Left colon (tissue), 2 donors: Measurements from ENCODE around the gene ITGB8. TPM values are rescaled to one million over a fixed set of nuclear protein-coding genes. Genes with fewer than 3 reads are reported as not detected.
"Not testable (repeated sequence)": the region's sequence is repeated elsewhere in the genome, so short reads cannot be mapped to it uniquely, and the experiment has no call there.

ENCODE experiments used
- ATAC-seq: fragments of 200-7000 bp; cut with Tn5 transposase; one replicate; pipeline ENCODE4 v1.9.1; 2020; ENCODE audit warnings: mild to moderate bottlenecking, moderate library complexity
- DNase-seq, 2 donors: peaks; one replicate each; pipeline ENCODE4 v3.0.0-alpha.2; 2020
- intact Hi-C, 2 donors: fragments of 100-400 bp; cut with DNase I in 1 of 2; cut with micrococcal nuclease in 1 of 2; formaldehyde crosslinking; loops; one replicate each; pipeline versions ENCODE4 v1.11.2 to v1.14.0; 2022; cut with DNase I, micrococcal nuclease
- total RNA-seq, 2 donors: library from RNA; stranded (reverse); fragmentation: NEBNext Ultra II Directional; extraction: Animal tissue kit (Norgen Biotek cat#: 25700); gene quantifications; one replicate each; pipeline ENCODE4 v1.2.1, GENCODE V29; 2021
- donor health status: DM: no; HTN: no; CAD: no.
- donor health status: DM: yes; HTN: yes; CAD: no.

The ITGB8 gene
- total RNA-seq, 2 donors from 2014 or later, result 8.8 to 8.9 TPM

DNA sequence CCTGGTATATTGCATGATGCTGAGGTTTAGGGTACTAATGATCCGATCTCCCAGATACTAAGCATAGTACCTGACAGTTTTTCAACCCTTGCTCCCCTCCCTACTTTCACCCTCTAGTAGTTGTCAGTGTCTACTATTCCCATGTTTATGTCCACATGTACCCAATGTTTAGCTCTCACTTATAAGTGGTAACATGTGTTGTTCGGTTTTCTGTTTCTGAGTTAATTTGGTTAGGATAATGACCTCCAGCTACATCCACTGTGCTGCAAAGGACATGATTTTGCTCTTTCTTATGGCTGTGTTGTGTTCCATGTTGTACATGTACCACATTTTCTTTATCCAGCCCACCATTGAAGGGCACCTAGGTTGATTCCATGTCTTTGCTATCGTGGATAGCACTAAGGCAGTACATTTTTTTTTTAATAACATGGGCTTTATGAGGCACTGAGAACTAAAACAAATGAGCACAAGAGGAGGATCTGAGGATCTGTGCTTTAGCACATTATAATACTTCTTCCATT is 28.1 kb downstream of the ITGB8 start:
- ATAC-seq, result no peak
- DNase-seq, result no peak
- intact Hi-C loops, result no loop called here

DNA sequence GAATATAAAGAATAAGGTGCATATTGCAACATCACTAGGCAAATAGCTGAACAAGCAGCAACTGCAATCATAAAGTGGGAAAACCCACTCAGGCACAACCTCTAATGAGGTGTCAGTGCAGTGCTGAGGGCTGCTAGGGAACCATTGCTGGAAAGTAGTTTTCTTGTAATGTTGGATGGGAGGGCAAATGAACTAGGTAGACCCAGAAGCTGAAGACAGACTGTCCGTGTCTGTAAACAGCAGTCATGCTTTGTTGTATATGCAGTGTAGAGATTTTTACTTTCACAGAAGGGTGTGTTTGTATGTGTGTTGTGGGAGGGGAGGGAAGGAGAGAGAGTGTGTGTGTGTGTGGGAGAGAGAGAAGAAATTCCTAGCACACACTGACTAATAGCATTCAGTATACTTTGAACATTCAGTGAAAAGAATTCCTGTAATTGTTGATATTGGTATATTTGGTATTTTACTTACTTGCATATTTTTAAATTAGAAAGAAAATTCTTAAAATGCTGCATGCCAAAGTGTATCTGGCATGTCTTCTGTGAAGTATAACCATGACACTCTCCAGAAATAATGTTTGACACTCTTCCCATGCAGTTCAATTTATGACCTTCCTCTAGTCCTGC is 28.8 kb downstream of the ITGB8 start:
- intact Hi-C loops, result no loop called here
- DNase-seq (no peak), ATAC-seq (no peak)

DNA sequence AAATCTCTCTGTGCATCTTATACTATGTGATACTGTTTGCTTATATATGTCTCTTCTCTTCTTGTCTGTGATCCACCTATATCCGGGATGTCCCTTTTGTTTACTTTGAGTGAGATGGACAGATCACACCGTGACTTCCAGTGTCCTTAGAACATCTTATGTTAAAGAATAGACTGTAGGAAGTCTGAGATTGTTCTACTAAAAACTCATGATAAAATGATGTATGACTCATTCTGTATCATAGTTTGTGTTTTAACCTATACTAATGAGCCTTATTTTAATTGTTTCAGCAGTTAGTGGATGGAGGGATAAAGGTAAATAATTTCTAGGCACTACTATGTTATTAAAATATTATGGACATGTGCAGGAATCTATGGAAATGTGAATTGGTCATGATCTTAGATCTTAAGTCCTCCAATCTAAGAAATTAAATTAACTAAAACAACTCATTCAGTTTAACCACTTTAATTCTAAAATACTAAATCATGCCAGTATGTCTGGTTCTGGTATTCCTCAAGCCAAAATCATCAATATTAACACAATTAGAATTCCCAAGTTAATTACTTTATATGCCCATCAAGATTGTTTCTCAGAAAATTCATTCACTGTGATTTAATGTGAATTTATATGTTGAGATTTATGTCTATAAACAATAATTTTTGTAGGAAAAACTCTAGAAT is 32.0 kb downstream of the ITGB8 start:
- intact Hi-C loops, result no loop called here
- ATAC-seq, result no peak
- no peak for DNase-seq

DNA sequence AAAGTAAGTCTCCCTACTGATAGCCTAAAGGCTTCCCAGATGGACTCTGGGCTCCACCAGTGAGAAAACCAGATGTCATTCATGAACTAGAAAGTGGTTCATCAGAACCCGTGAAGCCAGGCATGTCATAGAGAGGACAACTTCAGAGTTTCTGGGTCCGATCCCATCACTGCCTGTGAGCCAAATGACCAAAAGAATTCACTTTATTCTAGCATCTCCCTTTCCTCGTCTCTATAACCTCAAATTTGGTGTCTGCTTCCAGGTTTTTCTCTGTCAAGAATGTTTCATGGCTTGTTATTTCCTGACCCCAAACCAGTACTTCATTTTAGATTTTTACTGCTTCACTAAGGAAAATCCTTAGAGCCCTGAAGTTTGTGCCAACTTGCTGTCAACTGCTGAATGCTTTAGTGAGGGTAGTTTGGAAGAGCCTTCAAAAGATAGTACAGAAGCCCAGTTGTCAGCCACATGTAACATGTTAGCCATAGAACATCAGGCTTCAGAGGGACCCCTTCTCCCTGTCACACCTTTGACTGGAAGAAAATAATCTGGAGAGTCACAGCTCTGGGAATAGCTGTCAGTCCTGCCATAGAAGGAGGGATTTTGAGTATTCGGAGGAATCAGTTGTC is 34.0 kb downstream of the ITGB8 start:
- DNase-seq (no peak), ATAC-seq (no peak)
- intact Hi-C loops, result no loop called here

DNA sequence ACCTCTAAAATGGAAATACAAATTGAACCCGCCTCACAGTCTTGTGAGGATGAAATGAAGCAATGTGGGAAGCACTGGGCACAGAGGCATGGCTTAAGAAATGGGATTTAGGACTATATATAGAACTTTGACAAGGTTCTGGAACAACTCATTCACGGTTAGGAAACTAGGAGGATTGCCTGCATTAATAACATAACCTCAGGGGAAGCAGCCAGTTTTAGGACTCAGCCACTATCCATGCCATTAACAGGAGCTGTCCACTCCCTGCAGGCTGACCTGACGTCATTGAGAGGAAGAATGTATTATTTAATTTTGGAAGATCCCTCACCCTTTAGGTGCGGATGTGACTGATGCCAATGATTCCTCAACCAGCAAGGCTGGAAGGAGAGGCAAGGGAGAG is 34.8 kb downstream of the ITGB8 start:
- DNase-seq (no peak), ATAC-seq (no peak)
- intact Hi-C loops, result no loop called here

DNA sequence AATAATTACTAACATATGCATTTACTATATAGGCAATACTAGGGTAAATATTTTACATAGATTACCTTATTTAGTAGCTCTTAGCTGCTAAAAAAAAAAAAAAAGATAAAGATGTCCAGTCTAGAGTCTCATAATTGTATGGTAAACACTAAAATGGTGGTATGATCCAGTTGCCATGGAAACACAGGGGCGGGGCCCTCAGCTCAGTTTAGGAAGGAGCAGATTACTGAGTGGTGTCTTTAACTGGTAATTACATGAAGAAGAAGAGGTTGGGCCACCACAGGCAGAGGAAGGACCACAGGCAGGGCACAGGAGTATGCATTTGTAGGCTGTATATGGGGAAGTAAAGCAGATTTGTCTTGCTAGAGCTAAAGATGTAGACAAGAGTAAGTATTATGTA is 43.7 kb downstream of the ITGB8 start:
- intact Hi-C loops, result no loop called here
- DNase-seq (peak in 1 of 2 donors; percentile 11), ATAC-seq (no peak)

DNA sequence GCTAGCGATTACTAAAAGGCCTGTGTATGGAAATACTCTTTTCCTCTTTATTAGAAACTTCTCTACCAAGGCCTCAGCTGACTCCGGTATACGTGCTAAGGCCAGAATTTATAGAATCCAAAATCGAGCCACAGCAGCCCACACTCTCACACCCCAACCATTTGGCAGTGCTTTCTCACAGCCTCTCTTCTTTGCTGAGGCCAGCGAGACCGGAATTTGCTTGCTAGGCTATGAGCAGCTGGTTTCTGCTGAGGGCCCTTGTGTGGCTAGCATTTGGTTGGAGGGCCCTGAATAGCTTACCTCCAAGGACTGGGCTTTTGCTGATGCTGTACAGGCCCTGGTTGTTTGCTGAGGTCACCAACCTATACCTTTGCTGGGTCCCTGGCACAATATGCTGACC is 46.1 kb downstream of the ITGB8 start:
- intact Hi-C loops, result no loop called here
- ATAC-seq (no peak), DNase-seq (no peak)

DNA sequence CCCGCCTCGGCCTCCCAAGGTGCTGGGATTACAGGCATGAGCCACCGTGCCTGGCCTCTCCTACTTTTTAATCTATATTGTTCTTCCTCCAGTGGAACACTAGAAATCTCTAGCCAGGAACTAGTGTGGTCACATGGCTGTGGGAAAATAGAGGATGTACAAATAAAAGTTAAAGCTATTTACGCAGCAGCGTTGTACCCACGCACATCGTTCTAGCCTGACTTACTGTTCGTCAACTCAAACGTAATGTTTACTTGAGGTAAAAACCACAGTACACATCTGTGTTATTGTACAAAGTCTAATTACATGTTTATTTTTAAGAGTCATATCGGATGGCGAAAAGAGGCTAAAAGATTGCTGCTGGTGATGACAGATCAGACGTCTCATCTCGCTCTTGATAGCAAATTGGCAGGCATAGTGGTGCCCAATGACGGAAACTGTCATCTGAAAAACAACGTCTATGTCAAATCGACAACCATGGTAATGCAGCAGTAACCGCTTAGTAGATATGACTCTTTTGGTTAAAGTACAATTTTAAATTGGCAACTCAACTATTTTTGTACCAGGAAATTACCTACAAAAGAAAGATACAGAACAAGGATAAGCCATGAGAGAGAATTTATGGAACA is 50.8 kb downstream of the ITGB8 start:
- intact Hi-C loops, result no loop called here
- DNase-seq (no peak), ATAC-seq (no peak)

DNA sequence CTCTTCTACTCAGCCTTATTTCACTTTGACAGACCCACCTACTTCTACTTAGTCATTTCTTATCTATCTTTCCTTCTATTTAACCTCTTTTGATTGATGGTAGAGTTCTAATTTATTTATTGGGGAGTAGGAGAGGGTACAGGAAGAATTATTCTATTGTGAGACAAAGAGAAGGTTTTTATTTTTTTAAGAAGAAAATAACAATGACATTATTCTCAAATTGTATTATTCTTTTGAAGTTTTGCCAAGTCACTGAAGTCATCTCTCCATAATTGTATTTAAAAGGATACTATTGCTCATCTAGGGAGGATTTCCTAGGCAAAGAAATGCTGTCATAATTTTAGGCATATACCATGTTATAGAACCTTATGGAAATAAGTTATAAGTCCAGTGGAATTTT is 52.7 kb downstream of the ITGB8 start:
- DNase-seq (no peak), ATAC-seq (no peak)
- intact Hi-C loops, result no loop called here

DNA sequence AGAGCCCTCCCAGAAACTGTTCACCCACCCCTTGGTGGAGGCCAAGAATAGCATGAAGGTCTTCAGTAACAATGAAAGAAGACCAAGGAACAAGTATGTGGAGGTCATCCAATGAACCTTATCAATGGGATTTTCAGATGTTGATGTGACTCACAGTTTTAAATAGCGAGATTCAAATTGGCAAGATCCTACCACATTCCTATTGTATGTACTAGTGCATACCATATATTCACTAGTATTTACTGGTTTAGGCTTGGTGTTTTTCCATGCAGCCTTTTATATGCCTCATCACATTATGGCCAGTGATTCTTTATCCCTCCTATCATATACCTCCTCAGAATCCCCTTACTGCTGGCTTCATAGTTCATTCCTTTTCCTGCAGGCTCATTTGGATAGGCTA is 54.4 kb downstream of the ITGB8 start:
- ATAC-seq (no peak), DNase-seq (no peak)
- intact Hi-C loops, result no loop called here

DNA sequence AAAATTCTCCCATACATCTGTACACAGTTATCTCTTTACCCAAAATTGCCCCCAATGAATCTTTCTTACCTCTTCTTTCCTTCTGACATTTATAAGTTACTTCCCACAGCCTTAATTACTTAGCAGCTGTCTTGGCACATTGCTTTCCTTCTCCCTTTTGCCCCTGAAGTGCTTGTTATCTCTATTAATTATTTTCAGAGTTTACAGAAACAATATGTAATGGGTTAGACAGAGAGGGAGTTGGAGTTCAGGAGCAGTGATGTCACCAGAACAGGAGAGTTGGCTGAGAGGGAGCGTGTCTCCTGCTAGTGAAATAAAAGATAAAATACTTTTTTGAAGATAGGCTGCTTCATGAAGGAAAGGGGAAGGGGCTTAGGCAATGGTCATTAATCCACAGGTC is 57.4 kb downstream of the ITGB8 start:
- intact Hi-C loops, result no loop called here
- DNase-seq (no peak), ATAC-seq (no peak)

DNA sequence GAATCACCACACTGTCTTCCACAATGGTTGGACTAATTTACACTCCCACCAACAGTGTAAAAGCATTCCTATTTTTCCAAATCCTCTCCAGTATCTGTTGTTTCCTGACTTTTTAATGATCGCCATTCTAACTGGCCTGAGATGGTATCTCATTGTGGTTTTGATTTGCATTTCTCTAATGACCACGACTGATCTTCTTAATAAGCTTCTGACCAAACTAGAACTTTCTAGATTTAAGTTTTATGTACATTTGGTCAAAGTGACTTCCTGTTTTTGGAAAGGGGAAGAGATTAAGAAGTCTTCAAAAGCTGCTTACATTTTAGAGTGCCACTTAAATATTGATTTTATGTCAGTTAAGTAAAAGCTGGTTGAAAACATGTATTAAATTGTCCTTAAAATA is 58.5 kb downstream of the ITGB8 start:
- ATAC-seq, intact Hi-C loops, DNase-seq: not testable (repeated sequence)

DNA sequence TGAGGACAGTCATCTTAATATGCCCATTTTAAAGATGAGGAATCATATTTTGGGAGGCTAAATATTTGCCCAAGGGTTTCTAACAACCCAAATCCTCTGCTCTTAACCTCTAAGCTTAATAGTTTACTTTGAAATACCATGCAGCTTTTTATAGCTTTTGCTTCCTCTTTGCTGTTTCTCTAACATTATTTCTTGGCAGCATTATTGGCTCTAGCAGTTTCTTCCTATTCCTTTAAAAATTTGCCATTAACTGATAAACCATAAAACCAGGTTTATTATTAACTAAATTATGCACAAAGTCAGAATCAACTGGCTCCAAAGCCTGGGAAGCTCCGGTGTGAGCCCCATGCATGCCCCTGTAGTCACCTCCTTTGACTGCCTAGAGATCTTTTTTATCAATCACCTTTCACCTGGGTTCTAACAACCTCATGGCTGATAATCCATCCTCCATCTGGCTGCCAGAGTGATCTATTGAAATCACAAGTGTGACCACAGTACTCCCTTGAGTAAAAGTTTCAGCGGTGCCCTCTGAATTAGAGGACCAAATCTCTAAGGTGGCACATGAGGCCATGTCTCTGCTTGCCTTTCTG is 62.4 kb downstream of the ITGB8 start:
- DNase-seq, result no peak
- intact Hi-C loops, result no loop called here
- peak; percentile 77 for ATAC-seq

DNA sequence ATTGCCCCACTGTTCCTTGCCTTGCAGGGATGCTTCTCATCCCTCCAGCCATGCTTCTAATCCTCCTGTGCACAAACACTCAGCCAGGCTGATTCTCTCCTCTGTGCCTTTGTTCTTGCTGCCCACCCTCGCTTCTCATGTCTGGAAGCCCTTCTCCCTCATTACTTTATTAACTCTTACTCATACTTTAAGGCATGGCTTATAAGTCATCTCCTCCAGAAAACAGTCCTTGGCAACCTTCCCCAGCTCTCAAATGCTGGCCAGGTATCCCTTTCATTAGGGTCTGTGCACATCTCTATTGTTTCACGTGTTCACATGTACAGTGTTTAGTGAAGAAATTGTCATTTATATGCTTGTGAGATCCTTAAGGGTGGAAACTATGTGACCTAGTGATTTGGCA is 62.9 kb downstream of the ITGB8 start:
- DNase-seq (no peak), ATAC-seq (no peak)
- intact Hi-C loops, result no loop called here

DNA sequence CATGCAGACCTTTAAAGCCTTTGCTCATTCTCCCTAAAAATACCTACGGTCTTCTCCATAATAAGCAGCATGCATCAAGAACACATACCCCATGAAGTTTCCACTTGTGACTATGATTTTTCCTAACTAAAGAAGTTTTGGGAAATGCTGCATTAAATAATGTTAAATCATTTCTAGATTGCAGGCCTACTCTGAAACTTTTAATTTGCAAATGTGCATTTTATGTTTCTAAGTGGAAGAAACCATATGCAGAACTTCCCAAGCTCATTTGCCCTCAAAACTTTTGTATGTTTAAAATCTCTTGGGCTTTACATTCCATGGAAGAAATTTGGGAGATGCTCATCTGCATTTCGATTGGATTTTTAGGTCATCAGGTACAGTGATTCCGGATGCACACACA is 63.6 kb downstream of the ITGB8 start:
- DNase-seq, result no peak
- no peak for ATAC-seq
- intact Hi-C loops, result no loop called here

DNA sequence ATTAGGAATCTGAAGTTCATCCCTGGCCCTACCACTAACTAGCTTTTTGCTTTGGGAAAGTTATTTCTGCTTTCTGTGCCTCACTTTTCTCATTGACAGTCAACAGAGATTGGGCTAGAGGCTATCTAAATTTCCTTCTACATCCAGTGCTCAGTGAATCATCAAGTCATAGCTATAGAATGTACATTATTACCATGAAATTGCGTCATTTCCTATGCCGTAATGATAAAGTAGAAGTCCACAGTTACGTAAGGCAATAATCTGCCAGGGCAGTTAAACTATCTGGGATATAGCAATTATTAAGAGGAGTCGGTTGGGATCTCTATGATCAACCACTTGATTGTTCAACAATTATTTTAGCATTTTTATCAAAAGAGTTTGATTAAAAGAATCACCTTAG is 64.4 kb downstream of the ITGB8 start:
- no peak for DNase-seq
- no peak for ATAC-seq
- intact Hi-C loops, result no loop called here

DNA sequence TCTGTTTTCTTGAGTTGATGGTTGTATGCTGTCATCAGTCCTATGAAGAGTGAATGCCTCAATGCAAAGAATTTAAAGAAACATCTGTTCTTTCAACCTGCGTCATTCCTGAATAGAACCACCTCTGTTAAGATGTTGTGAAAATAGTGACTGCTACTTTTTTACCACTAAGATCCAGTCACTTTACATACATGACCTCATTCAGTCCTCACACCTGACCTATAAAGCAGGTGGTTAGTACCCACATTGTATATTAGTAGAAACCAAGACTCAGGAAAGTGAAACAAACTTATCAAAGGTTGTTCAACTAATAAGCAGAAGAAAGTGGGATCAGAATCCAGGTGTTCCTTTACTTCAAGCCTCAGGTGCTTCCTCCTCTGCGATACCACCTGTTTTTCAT is 64.8 kb downstream of the ITGB8 start:
- ATAC-seq (peak; percentile 60), DNase-seq (no peak)
- intact Hi-C loops, result no loop called here

DNA sequence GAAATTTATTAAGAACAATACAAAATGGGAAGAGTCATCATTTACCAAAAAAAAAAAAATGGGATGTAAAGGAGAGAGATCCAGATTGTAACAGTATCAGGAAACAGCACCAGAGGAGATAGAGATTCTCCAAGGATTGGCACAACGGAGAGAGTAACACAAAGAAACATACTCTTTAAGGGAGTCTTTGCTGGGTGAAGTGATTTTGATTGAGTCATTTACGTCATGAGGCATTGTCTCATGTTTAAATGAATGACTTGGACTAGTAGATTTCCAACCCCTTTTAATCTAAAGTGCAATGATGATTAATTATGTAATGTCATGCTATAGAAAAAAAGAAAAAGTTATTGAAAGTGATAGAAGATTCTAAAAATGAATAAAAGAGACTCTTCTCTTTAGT is 68.8 kb downstream of the ITGB8 start:
- no peak for DNase-seq
- no peak for ATAC-seq
- intact Hi-C loops, result no loop called here

DNA sequence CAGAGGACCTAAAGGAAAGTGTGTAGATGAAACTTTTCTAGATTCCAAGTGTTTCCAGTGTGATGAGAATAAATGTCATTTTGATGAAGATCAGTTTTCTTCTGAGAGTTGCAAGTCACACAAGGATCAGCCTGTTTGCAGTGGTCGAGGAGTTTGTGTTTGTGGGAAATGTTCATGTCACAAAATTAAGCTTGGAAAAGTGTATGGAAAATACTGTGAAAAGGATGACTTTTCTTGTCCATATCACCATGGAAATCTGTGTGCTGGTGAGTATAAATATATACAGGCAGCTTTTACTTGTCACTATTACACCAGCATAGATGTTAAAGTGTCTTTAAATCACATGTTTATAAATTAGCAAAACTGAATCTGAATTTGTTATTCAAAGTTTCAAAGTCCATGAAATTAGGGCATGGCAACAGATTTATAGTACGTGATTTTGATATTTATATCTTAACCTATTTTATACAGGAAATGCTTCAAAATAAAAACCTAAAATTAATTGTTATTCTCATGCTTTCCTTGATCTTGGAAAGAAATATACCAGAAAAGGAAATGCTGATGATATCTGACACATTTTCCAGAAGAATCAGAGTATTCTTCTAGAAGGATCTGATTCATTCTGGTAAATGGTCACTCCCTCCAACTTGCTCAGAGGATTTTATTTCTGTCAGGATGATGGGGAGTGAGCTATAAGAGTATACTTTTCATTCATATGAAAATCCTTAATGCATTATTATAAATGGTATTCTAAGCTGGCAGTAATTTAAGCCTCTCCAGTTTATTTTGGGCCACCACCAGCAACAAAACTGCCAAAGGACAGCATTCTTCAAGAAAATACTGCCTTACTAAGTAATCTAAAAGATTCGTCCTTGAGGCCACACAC is 71.4 kb downstream of the ITGB8 start:
- no peak for ATAC-seq
- intact Hi-C loops, result no loop called here
- no peak for DNase-seq
